HG03159 (cell line): Measurements from ENCODE around the gene SLC7A1.

Experiments
- ATAC-seq: cut with Tn5 transposase; IDR thresholded peaks from one replicate; pipeline ENCODE4 v1.9.1; 2021; ENCODE audit warnings: mild to moderate bottlenecking, moderate library complexity; ENCODE audit not compliant: unreplicated experiment

The SLC7A1 gene

DNA sequence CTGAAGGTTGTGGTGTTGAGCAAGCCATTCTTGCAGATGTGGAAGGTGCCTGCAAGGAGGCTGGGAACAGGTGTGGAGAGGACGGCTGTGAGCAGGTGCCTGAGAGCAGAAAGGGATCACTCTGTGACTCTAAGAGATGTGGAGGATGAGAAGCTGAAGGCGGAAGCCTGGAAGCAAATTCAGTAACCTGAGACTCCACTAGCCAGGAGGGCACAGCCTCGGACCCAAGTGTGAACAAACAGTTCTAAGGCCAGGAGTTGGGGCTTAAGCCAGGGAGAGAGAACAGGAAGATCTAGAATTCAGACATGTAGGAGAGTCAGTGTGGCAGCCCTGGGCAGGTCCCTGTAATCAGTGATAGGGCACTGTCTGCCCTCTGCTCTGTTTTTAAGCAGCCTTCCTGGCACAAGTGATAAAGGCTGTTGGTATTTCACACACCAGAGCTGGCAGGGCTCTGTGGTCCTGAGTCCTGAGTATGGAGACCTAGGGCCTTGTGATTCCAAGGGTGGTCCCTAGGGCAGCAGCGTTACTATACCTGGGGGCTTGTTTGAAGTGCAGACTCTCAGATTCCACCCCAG, 131.3 kb downstream of the SLC7A1 start:
- no peak for ATAC-seq

DNA sequence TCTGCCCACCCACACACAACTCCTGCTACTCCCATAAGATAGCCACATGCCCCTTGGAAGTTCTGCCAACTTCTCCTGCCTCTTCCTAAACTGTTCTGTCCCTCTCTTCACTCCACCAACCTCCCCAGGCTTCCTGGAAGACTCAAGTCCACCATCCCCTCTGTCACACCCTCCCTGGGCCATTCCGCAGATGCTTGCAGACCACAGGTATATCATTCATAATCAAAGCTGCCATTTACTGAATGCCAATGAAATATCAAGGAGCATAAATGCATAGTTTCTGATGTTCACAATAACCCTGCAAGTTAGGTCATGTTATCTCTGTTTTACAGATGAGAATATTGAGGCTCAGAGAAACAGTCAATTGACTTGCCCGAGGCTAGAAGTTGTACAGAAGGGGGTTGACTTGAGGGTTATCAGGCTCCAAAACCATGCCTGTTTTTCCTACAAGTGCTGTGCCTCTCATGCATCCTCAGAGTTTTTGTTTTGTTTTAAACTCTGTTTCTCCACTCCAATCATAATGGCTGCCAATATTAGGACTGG, 135.6 kb downstream of the SLC7A1 start:
- no peak for ATAC-seq
